ENCODE data around the gene STRN3. TPM values are rescaled to one million over a fixed set of nuclear protein-coding genes. Genes with fewer than 3 reads are reported as not detected.
A peak's percentile ranks its signal among the peaks of the same experiment; 100 is the strongest.
"Not testable (repeated sequence)": the region's sequence is repeated elsewhere in the genome, so short reads cannot be mapped to it uniquely, and the experiment has no call there.

The STRN3 gene
- total and polyA plus RNA-seq, 3 experiments from 2014 or later: 4.0 to 20.9 (median 20.0) TPM

DNA sequence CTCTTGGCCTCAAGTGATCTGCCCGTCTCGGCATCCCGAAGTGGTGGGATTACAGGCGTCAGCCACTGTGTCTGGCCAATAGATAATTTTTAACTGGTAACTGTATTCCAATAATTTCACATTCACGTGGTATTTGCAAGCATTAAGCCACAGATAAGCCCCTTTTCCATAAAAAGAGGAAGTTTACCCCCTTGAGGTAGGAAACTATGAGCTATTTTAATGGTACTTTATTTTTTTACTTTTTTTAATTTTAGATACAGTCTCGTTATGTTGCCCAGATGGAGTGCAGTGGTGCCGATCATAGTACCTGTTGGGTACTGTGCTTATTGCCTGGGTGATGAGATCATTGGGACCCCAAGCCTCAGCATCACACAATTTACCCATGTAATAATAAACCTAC lies 43.6 kb downstream of the STRN3 start:
- Mint-ChIP-seq H3K4me1 (peaks cover 22 to 42% (median 32%) of the 10 kb centered on the region in 3 donors), H3K27me3 (no peaks in the 10 kb centered on the region), H3K36me3 (peaks cover 0 to 2% (median 2%) of the 10 kb centered on the region in 3 donors), H3K4me3 (no peak overlapping the region), H3K27ac (no peak overlapping the region), H3K9me3 (no peaks in the 10 kb centered on the region)
- no peaks in the 10 kb centered on the region for H3K4me1 ChIP-seq (ENCODE audit: insufficient read depth, low read length)
- ChIA-PET POLR2A (interaction anchor here (1.9 kb wide), 1 partner anchor 43 kb away, joined by 4 read pairs; the partner anchor contains the start of genes AP4S1 and STRN3), CTCF (interaction anchor here (1.3 kb wide), 1 partner anchor 97 kb away, joined by 3 read pairs; no protein-coding TSS in a partner anchor)
- no peak for DNase-seq
- H3K27ac ChIP-seq (ENCODE audit: low read depth, low read length): no peak overlapping the region
- no peaks in the 10 kb centered on the region for H3K27me3 ChIP-seq (ENCODE audit: insufficient read depth, low read length, poor library complexity, severe bottlenecking)
- no peaks in the 10 kb centered on the region for H3K9me3 ChIP-seq (ENCODE audit: low read length)
- H3K4me3 ChIP-seq (ENCODE audit: low read length): no peak overlapping the region
- H3K36me3 ChIP-seq (ENCODE audit: insufficient read depth, low read length): no peaks in the 10 kb centered on the region

DNA sequence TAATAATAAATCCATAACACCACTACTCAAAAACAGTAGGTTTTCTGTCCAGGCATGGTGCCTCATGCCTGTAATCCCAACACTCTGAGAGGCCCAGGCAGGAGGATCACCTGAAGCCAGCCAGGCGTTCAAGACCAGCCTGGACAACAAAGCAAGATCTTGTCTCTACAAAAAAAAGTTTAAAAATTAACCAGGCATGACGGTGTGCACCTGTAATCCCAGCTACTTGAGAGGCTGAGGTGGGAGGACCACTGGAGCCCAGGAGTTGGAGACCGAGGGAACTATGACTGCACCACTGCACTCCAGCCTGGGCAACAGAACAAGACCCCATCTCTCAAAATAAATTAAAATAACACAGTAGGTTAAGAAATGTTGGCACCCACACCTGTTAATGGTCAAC lies 45.2 kb downstream of the STRN3 start:
- no peak overlapping the region for H3K27ac ChIP-seq (ENCODE audit: low read depth, low read length)
- Mint-ChIP-seq H3K36me3 (peaks cover 0 to 4% (median 2%) of the 10 kb centered on the region in 3 donors), H3K27me3 (no peaks in the 10 kb centered on the region), H3K4me1 (peaks cover 22 to 42% (median 33%) of the 10 kb centered on the region in 3 donors), H3K9me3 (no peaks in the 10 kb centered on the region), H3K4me3 (no peak overlapping the region), H3K27ac (peak overlapping the region in 5 of 8 donors; percentile 4 to 56 (median 32))
- ChIA-PET POLR2A (interaction anchor here (0.7 kb wide), 1 partner anchor 359 kb away, joined by 4 read pairs; the partner anchor contains the start of gene SCFD1), CTCF (interaction anchor here (0.9 to 2.4 kb wide), 12 partner anchors 10 to 380 kb away, joined by 3 to 15 read pairs (median 4); partner anchors contain the start of gene STRN3)
- no peak overlapping the region for H3K4me3 ChIP-seq (ENCODE audit: low read length)
- H3K4me1 ChIP-seq (ENCODE audit: insufficient read depth, low read length): no peaks in the 10 kb centered on the region
- no peaks in the 10 kb centered on the region for H3K9me3 ChIP-seq (ENCODE audit: low read length)
- no peak for DNase-seq
- no peaks in the 10 kb centered on the region for H3K27me3 ChIP-seq (ENCODE audit: insufficient read depth, low read length, poor library complexity, severe bottlenecking)
- H3K36me3 ChIP-seq (ENCODE audit: insufficient read depth, low read length): no peaks in the 10 kb centered on the region

DNA sequence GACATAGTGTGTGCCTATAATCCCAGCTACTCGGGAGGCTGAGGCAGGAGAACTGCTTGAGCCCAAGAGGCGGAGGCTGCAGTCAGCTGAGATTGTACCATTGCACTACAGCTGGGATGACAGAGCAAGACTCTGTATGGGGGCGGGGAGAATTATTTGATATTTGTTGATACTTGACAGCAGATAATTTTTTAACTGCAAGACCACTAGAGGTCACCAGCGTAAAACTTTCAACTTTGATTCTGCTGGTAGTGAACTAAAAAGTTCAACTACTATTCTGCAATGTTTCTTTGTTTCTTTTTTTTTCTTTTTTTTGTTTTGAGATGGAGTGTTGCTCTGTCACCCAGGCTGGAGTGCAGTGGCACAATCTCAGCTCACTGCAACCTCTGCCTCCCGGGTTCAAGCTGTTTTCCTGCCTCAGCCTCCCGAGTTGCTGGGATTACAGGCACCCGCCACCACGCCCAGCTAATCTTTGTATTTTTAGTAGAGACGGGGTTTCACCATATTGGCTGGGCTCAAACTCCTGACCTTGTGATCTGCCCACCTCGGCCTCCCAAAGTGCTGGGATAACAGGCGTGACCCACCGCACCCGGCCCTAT lies 46.0 kb downstream of the STRN3 start:
- H3K9me3 ChIP-seq (ENCODE audit: low read length); H3K9me3 Mint-ChIP-seq; H3K27ac ChIP-seq (ENCODE audit: low read depth, low read length); H3K4me1 ChIP-seq (ENCODE audit: insufficient read depth, low read length); H3K4me3 ChIP-seq (ENCODE audit: low read length); H3K36me3 ChIP-seq (ENCODE audit: insufficient read depth, low read length); H3K4me3 Mint-ChIP-seq; H3K27me3 ChIP-seq (ENCODE audit: insufficient read depth, low read length, poor library complexity, severe bottlenecking); H3K36me3 Mint-ChIP-seq; H3K27me3 Mint-ChIP-seq: not testable (repeated sequence)
- DNase-seq: peak in 3 of 5 donors; percentile 47 to 55 (median 53)
- ChIA-PET POLR2A (interaction anchor here (0.6 kb wide), 1 partner anchor 432 kb away, joined by 3 read pairs; no protein-coding TSS in a partner anchor), CTCF (interaction anchor here (0.8 to 2.5 kb wide), 16 partner anchors 9 to 380 kb away, joined by 3 to 15 read pairs (median 3); partner anchors contain the start of gene STRN3)
- Mint-ChIP-seq H3K27ac (peak overlapping the region in 2 of 8 donors; percentile 12 to 32), H3K4me1 (peaks cover 28 to 43% (median 40%) of the 10 kb centered on the region in 3 donors)

DNA sequence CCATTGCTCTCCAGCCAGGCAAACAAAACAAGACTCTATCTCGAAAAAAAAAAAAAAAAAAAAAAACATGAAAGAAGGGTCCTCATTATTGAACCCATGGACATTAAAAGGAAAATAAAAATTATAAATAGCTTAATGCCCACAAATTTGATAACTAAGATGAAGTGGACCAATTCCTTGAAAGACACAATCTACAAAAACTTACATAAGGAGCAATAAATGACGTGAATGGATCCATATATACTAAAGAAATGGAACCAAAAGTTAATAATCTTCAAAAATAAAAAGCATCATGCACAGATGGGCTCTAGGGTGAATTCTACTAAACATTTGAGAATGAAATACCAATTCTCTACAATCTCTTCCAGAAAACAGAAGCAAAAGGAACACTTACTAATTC lies 48.4 kb downstream of the STRN3 start:
- ChIA-PET CTCF (interaction anchor here (1.2 kb wide), 1 partner anchor 77 kb away, joined by 3 read pairs; no protein-coding TSS in a partner anchor), POLR2A (interaction anchor here (1.0 kb wide), 1 partner anchor 99 kb away, joined by 4 read pairs; no protein-coding TSS in a partner anchor)
- no peaks in the 10 kb centered on the region for H3K36me3 ChIP-seq (ENCODE audit: insufficient read depth, low read length)
- H3K27me3 ChIP-seq (ENCODE audit: insufficient read depth, low read length, poor library complexity, severe bottlenecking): no peaks in the 10 kb centered on the region
- H3K27ac Mint-ChIP-seq: peak overlapping the region in 5 of 8 donors; percentile 8 to 61 (median 54)
- H3K9me3 Mint-ChIP-seq: no peaks in the 10 kb centered on the region
- no peak overlapping the region for H3K4me3 ChIP-seq (ENCODE audit: low read length)
- no peaks in the 10 kb centered on the region for H3K9me3 ChIP-seq (ENCODE audit: low read length)
- no peak overlapping the region for H3K4me3 Mint-ChIP-seq
- no peak for DNase-seq
- no peaks in the 10 kb centered on the region for H3K27me3 Mint-ChIP-seq
- H3K4me1 Mint-ChIP-seq: peaks cover 49 to 66% (median 64%) of the 10 kb centered on the region in 3 donors
- H3K27ac ChIP-seq (ENCODE audit: low read depth, low read length): no peak overlapping the region
- H3K4me1 ChIP-seq (ENCODE audit: insufficient read depth, low read length): peaks cover 5% of the 10 kb centered on the region
- peaks cover 0 to 4% (median 0%) of the 10 kb centered on the region in 3 donors for H3K36me3 Mint-ChIP-seq

DNA sequence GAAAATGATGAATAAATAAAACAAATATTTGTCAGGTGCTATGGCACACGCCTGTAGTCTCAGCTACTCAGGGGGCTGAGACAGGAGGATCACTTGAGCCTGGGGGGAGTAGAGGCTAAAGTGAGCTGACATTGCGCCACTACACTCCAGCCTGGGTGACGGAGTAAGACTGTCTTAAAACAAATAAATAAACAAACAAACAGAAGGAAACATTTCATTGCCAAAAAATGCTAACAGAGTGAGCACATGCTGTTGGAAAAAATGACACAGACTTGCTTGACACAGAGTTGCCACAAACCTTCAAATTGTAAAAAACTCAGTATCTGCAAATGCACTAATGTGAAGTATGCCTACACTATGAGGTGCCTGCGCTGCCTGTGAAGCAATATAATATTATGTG lies 51.6 kb downstream of the STRN3 start:
- Histone ChIP-seq H3K27ac (ENCODE audit: low read depth, low read length) (no peak overlapping the region), H3K36me3 (ENCODE audit: insufficient read depth, low read length) (no peaks in the 10 kb centered on the region), H3K9me3 (ENCODE audit: low read length) (no peaks in the 10 kb centered on the region), H3K4me3 (ENCODE audit: low read length) (no peak overlapping the region), H3K4me1 (ENCODE audit: insufficient read depth, low read length) (peaks cover 5% of the 10 kb centered on the region), H3K27me3 (ENCODE audit: insufficient read depth, low read length, poor library complexity, severe bottlenecking) (no peaks in the 10 kb centered on the region)
- DNase-seq: no peak
- no peak overlapping the region for H3K4me3 Mint-ChIP-seq
- peaks cover 65 to 82% (median 80%) of the 10 kb centered on the region in 3 donors for H3K4me1 Mint-ChIP-seq
- ChIA-PET CTCF (no interaction called here), POLR2A (no interaction called here)
- peaks cover 0 to 6% (median 0%) of the 10 kb centered on the region in 3 donors for H3K36me3 Mint-ChIP-seq
- H3K9me3 Mint-ChIP-seq: no peaks in the 10 kb centered on the region
- no peak overlapping the region for H3K27ac Mint-ChIP-seq
- no peaks in the 10 kb centered on the region for H3K27me3 Mint-ChIP-seq

DNA sequence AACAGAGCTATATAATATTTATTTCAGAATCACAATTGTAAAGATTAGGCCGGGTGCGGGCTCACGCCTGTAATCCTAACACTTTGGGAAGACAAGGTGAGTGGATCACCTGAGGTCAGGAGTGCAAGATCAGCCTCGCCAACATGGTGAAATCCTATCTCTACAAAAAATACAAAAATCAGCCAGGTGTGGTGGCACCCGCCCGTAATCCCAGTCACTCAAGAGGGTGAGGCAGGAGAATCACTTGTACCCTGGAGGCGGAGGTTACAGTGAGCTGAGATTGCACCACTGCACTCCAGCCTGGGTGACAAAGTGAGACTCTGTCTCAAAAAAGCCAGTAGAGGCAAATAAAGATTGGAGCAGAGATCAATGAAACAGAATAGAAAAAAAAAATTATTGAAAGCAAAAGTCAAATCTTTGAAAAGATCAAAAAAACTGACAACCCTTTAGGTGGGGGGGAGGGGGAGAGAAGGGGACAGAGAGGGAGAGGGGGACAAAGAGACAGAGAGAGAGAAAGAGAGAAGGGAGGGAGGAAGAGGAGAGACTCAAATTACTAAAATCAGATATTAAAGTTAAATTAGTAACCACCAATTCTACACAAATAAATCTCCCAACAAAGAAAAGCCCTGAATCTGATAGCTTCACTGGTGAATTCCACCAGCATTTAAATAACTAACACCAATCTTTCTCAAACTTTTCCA lies 53.1 kb downstream of the STRN3 start:
- Histone ChIP-seq H3K4me3 (ENCODE audit: low read length) (no peak overlapping the region), H3K27ac (ENCODE audit: low read depth, low read length) (no peak overlapping the region), H3K36me3 (ENCODE audit: insufficient read depth, low read length) (no peaks in the 10 kb centered on the region), H3K27me3 (ENCODE audit: insufficient read depth, low read length, poor library complexity, severe bottlenecking) (no peaks in the 10 kb centered on the region), H3K4me1 (ENCODE audit: insufficient read depth, low read length) (peaks cover 5% of the 10 kb centered on the region), H3K9me3 (ENCODE audit: low read length) (no peaks in the 10 kb centered on the region)
- CTCF ChIA-PET: interaction anchor here (1.7 to 3.8 kb wide), 2 partner anchors 8 to 11 kb away, joined by 4 to 15 read pairs; no protein-coding TSS in a partner anchor
- Mint-ChIP-seq H3K27me3 (no peaks in the 10 kb centered on the region), H3K4me3 (peak overlapping the region in 2 of 7 donors; percentile 31 to 54), H3K36me3 (peaks cover 0 to 7% (median 0%) of the 10 kb centered on the region in 3 donors), H3K27ac (peak overlapping the region in 3 of 8 donors; percentile 7 to 69 (median 11)), H3K4me1 (peaks cover 63 to 79% (median 77%) of the 10 kb centered on the region in 3 donors), H3K9me3 (no peaks in the 10 kb centered on the region)
- no peak for DNase-seq
- POLR2A ChIA-PET: no interaction called here

DNA sequence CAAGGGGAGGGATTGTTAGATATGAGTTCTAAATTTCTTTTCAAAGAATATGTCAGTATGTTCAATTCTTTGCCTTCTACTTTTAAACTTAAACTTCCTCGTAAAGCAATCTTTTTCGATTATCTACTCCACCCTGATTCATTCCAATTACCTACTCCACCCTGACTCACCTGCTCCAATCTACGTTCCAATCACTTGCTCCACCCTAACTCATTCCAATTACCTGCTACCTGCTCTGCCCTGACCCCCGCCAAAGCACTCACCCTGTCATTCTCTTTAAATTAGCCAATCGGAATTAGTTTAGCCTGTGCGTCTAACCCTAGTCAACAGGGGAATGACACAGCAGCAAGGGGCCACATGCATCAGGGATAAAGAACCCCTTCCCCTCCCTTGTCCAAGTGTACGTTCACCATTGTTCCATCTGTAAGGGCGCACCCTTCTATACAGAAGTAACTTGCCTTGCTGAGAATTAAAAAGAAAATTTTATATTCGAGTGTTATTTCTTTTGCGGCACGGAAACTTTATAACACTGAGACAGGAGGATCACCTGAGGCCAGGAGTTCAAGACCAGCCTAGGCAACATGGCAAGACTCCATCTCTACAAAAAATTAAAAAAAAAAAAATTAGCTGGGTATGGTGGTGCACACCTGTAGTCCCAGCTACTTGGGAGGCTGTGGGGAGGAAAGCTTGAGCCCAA lies 54.0 kb downstream of the STRN3 start:
- H3K4me1 ChIP-seq (ENCODE audit: insufficient read depth, low read length); H3K36me3 Mint-ChIP-seq; H3K4me3 ChIP-seq (ENCODE audit: low read length); H3K27ac ChIP-seq (ENCODE audit: low read depth, low read length); DNase-seq; H3K9me3 Mint-ChIP-seq; H3K27me3 ChIP-seq (ENCODE audit: insufficient read depth, low read length, poor library complexity, severe bottlenecking); POLR2A ChIA-PET; H3K27me3 Mint-ChIP-seq; H3K36me3 ChIP-seq (ENCODE audit: insufficient read depth, low read length); H3K9me3 ChIP-seq (ENCODE audit: low read length): not testable (repeated sequence)
- Mint-ChIP-seq H3K4me1 (peaks cover 57 to 73% (median 70%) of the 10 kb centered on the region in 3 donors), H3K27ac (peak overlapping the region in 2 of 8 donors; percentile 11 to 72), H3K4me3 (peak overlapping the region in 1 of 7 donors; percentile 57)
- CTCF ChIA-PET: interaction anchor here (1.7 to 3.8 kb wide), 2 partner anchors 8 to 10 kb away, joined by 4 to 15 read pairs; no protein-coding TSS in a partner anchor

All from CD8-positive, alpha-beta memory T cell (primary cell).